Measurements from ENCODE around the gene TMEM202.

- TF ChIP-seq CTCF (IDR thresholded peaks at IDR 0.05; ENCODE audit: low read length) (no peak), EZH2 (optimal IDR thresholded peaks at IDR 0.05; ENCODE audit: low read depth, low read length) (no peak)
Observed at GRCh38 chr15:72406936-72407335, 8.8 kb downstream of the TMEM202 start.

All from MM.1S (cell line).